DND-41 (cell line): ENCODE data around the gene MAPRE2.

Experiments
- ATAC-seq: fragments of 200-7000 bp; cut with Tn5 transposase; 3 replicates; pipeline ENCODE4 v1.9.1; 2021; ENCODE audit warnings: low read depth; ENCODE audit not compliant: insufficient read depth
- DNase-seq: peaks from one replicate; pipeline ENCODE4 v3.0.0-alpha.2; 2020
- H2AFZ ChIP-seq: 2 replicates; pipeline ENCODE4 v1.6.0; 2012; ENCODE audit warnings: low read depth, low read length
- H3K27ac ChIP-seq: 2 replicates; pipeline ENCODE4 v1.5.1; 2012; ENCODE audit warnings: low read length, inconsistent platforms
- H3K27me3 ChIP-seq: fragments of 200-600 bp; sonication (generic); 2 replicates; pipeline ENCODE4 v1.6.0; 2012; ENCODE audit warnings: low read length, mild to moderate bottlenecking, inconsistent platforms; ENCODE audit not compliant: insufficient read depth, poor library complexity
- H3K36me3 ChIP-seq: 2 replicates; pipeline ENCODE4 v1.5.1; 2012; ENCODE audit warnings: low read length, inconsistent platforms; ENCODE audit not compliant: insufficient read depth
- H3K4me1 ChIP-seq: 2 replicates; pipeline ENCODE4 v1.5.1; 2012; ENCODE audit warnings: mild to moderate bottlenecking, low read length; ENCODE audit not compliant: insufficient read depth
- H3K4me2 ChIP-seq: 2 replicates; pipeline ENCODE4 v1.6.0; 2012; ENCODE audit warnings: mild to moderate bottlenecking, moderate library complexity, low read length, inconsistent platforms; ENCODE audit not compliant: insufficient read depth
- H3K4me3 ChIP-seq, 2 experiments: fragments of 200-600 bp in 1 of 2; shearing (Covaris generic) in 1 of 2; 2 replicates each; pipeline ENCODE4 v1.5.1; 2012 to 2016; ENCODE audit warnings: inconsistent platforms in 2 of 2, low read length in 2 of 2, mild to moderate bottlenecking in 2 of 2, low read depth in 1 of 2, moderate library complexity in 1 of 2
- H3K79me2 ChIP-seq: 2 replicates; pipeline ENCODE4 v1.6.0; 2012; ENCODE audit warnings: low read length, inconsistent platforms; ENCODE audit not compliant: insufficient read depth
- H3K9ac ChIP-seq: 2 replicates; pipeline ENCODE4 v1.6.0; 2012; ENCODE audit warnings: low read depth, mild to moderate bottlenecking, inconsistent platforms, low read length, moderate library complexity
- H3K9me3 ChIP-seq: 2 replicates; pipeline ENCODE4 v1.5.1; 2012; ENCODE audit warnings: low read length, moderate library complexity, mild to moderate bottlenecking, inconsistent platforms; ENCODE audit not compliant: insufficient read depth, severe bottlenecking
- H4K20me1 ChIP-seq: 2 replicates; pipeline ENCODE4 v1.6.0; 2012; ENCODE audit warnings: low read length; ENCODE audit not compliant: insufficient read depth
- CTCF ChIP-seq: IDR thresholded peaks from 2 replicates; pipeline ENCODE4 v1.5.1; 2012; ENCODE audit warnings: borderline replicate concordance, low read length, moderate library complexity, mild to moderate bottlenecking; ENCODE audit not compliant: poor library complexity, severe bottlenecking; ENCODE audit errors: extremely low read depth
- EZH2 ChIP-seq: IDR thresholded peaks from 3 replicates; pipeline ENCODE4 v1.6.1; 2012; ENCODE audit warnings: borderline replicate concordance, low read depth, mild to moderate bottlenecking, moderate library complexity, low read length, inconsistent platforms; ENCODE audit not compliant: severe bottlenecking

Gene MAPRE2

GRCh38 chr18:35132021-35132902 lies 91.0 kb downstream of the MAPRE2 start:
- Histone ChIP-seq H3K4me1 (no peaks in the 10 kb centered on the region), H4K20me1 (peaks cover 4% of the 10 kb centered on the region), H2AFZ (no peak overlapping the region), H3K36me3 (peaks cover 88% of the 10 kb centered on the region), H3K9me3 (no peaks in the 10 kb centered on the region), H3K4me2 (no peak overlapping the region), H3K27me3 (no peaks in the 10 kb centered on the region), H3K27ac (no peak overlapping the region), H3K79me2 (no peaks in the 10 kb centered on the region), H3K4me3 (no peak overlapping the region), H3K9ac (no peak overlapping the region)
- ATAC-seq (no peak), DNase-seq (no peak)
- TF ChIP-seq CTCF (no peak), EZH2 (no peak)

DNA sequence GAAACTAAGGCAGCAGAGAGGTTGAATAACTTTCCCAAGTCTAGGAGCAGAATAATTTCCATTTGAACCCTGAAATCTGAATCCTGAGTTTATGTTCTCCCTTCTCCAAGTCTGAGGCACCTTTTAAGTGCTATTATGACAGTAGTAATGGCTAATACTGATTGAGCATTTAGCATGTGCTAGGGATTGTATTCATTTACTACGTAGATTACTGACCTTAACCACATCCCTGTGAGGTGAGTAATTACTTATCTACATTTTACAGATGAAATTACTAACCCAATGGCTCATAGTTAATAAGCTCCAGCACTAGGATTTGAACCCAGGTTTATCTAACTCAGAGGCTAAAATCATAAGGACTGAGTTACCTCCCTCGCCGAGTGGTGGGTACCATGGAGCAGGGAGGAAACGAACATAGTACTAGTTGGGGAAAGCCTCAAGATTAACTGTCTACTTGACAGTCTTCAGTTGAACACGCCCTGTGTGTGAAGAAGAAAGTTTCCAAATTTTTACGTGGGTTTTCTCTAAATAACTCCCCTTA lies 93.0 kb downstream of the MAPRE2 start:
- no peak overlapping the region for H3K4me2 ChIP-seq
- no peak for DNase-seq
- H3K4me3 ChIP-seq: no peak overlapping the region
- ATAC-seq: no peak
- H3K9me3 ChIP-seq: no peaks in the 10 kb centered on the region
- H3K9ac ChIP-seq: no peak overlapping the region
- H4K20me1 ChIP-seq: peaks cover 4% of the 10 kb centered on the region
- H3K27me3 ChIP-seq: no peaks in the 10 kb centered on the region
- no peaks in the 10 kb centered on the region for H3K4me1 ChIP-seq
- H3K36me3 ChIP-seq: peaks cover 86% of the 10 kb centered on the region
- H3K79me2 ChIP-seq: no peaks in the 10 kb centered on the region
- no peak overlapping the region for H2AFZ ChIP-seq
- TF ChIP-seq CTCF: no peak
- TF ChIP-seq EZH2: no peak
- H3K27ac ChIP-seq: no peak overlapping the region

GRCh38 chr18:35134791-35135531 lies 93.7 kb downstream of the MAPRE2 start:
- TF ChIP-seq EZH2 (no peak), CTCF (no peak)
- H3K36me3 ChIP-seq: peaks cover 85% of the 10 kb centered on the region

More at GRCh38 chr18:35134791-35135531, 93.7 kb downstream of the MAPRE2 start:
- Histone ChIP-seq H3K4me1 (no peaks in the 10 kb centered on the region), H4K20me1 (peaks cover 4% of the 10 kb centered on the region), H3K4me2 (no peak overlapping the region), H2AFZ (no peak overlapping the region), H3K27ac (no peak overlapping the region), H3K9me3 (no peaks in the 10 kb centered on the region), H3K4me3 (no peak overlapping the region), H3K27me3 (no peaks in the 10 kb centered on the region), H3K79me2 (no peaks in the 10 kb centered on the region), H3K9ac (no peak overlapping the region)
- ATAC-seq (no peak), DNase-seq (no peak)
